CD4-positive, alpha-beta T cell treated with Interferon alpha-2 for 1 hour (primary cell): ENCODE data around the gene PRRC2C.
"Not testable (repeated sequence)": the region's sequence is repeated elsewhere in the genome, so short reads cannot be mapped to it uniquely, and the experiment has no call there.

ENCODE experiments used
- DNase-seq, 2 donors: peaks; one replicate each; pipeline ENCODE4 v3.0.0-alpha.2; 2020 to 2022

The PRRC2C gene

DNA sequence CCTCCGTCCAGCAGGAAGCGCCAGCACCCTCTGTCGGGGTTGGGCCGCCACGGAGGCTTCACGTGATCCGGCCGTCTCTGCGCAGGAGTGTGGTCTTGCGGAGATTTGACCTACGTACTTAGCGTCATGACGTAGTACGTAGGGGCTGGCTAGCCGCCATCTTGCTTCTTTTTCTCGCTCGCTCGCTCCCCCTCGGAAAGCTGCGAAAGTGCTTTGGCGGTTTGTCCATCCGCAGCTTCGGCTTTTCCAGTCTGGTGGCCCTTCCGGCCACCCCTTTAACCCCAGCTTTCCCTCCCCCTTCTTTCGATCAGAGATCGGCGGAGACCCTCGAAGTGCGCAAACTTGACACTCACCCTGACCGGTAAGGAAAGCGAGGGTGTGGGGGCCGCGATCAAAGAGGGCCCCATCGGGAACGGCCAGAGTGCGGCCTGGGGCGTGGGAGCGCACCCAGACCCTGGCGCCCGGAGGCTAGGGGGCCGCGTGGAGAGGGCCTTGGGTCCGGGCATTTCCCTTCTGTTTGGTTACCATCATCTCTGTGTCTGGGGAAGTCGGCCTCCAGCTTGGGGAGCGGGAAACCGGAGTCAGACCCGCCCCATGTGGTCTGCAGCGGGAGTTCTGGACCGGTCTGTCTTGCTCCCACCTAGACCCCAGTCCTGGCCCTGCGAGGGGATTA, at the start of gene PRRC2C:
TSS of gene PRRC2C (plus strand) at position 156 of the 673 bp plus-strand sequence. CDS start 26,559 bp downstream, outside the sequence.
- DNase-seq: peak; percentile 95

DNA sequence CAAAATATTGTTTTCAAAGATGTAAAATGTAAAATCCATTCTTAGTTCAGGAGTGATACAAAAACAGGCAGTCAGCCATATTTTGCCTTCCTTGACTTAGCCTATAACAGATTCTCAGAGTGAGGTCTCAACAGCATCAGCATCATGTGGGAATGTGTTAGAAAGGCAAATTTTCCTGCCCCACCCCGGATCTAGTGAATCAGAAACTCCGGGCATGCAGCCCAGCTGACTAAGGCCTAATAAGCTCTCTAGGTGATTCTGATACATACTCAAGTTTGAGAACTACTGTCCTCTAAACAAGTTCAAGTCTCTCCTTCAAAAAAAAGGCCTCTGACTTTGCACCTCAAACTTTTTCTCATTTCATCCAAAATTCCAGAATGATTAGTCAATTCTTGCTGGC, 46.9 kb upstream of the PRRC2C start:
- no peak for DNase-seq

DNA sequence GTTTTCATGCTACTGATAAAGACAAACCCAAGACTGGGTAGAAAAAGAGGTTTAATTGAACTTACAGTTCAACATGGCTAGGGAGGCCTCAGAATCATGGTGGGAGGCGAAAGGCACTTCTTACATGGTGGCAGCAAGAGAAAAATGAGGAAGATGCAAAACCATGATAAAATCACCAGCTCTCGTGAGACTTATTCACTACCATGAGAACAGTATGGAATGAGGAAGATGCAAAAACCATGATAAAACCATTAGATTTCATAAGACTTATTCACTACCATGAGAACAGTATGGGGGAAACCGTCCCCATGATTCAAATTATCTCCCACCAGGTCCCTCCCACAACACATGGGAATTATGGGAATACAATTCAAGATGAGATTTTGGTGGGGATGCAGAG, 45.1 kb upstream of the PRRC2C start:
- not testable (repeated sequence) for DNase-seq

DNA sequence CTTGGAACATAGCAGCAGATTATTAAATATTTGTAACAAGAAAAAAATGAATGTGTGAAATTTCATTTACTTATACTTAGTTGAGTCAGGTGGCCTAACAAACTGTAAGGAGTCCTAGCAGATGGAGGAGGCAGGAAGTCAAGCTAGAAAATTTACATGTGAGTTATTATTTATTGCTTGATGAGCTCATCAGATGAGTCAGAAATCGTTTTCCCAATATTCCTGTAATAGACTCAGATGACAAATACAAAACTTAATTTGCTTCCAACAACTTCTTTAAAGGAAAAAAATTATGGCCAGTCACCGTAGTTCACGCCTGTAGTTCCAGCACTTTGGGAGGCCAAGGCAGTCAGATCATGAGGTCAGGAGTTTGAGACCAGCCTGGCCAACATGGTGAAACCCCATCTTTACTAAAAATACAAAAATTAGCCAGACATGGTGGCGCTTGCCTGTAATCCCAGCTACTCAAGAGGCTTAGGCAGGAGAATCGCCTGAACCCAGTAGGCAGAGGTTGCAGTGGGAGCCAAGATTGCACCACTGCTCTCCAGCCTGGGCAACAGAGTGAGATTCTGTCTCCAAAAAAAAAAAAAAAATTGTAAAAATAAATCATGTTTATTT, 43.9 kb upstream of the PRRC2C start:
- not testable (repeated sequence) for DNase-seq

DNA sequence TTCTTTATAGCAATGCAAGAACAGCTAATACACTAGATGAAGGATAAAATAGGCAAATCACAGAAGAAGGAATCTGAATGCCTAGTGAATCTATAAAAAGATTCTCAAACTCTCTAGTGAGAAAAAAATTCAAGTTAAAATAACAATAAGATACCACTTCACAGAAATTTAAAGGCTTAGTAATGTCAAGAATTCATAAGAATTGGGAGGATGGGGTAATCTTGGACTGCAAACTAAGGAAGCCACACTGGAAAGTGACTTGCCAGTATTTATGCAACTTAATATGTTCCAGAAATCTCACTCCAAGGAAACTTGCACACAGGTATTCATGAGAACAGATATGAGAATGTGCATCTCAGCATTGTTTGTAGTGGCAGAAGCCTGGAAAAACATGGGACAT, 38.9 kb upstream of the PRRC2C start:
- no peak for DNase-seq

DNA sequence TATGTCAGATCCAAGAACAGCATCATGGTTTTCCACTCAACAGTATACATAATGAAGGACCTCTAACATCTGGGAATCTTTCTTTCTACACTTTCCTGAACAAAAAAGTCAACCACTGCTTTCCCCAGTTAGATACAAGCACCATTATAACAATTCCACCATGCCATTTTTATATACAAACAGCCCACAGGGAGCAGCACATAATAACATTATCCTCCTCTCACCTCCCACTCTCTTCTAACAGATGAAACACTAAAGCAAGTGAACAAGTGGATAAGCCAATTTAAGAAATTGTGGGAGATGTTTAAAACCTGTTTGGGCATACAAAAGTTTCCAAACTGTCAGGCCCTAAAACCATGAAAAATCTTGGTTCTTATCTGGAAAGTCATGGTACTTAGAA, 29.4 kb upstream of the PRRC2C start:
- DNase-seq: no peak

DNA sequence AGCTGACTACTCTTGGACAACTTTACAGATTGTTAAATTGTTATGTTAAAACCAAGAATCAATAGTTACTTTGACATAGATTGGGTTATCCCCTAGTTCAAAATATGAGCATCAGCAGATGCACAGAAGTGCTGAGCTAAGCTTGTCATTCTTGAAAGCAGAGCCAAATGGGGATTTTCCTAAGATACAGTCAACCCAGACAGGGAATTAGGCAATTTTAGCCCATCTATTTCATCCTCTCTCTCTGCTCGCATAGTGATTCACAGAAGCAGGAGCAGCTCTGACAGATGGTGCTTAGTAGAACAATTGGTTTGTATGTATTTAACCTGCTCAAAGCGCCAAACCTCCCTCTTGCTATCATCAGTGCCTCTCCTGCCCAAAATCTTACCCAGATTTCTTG, 27.9 kb upstream of the PRRC2C start:
- DNase-seq: no peak

DNA sequence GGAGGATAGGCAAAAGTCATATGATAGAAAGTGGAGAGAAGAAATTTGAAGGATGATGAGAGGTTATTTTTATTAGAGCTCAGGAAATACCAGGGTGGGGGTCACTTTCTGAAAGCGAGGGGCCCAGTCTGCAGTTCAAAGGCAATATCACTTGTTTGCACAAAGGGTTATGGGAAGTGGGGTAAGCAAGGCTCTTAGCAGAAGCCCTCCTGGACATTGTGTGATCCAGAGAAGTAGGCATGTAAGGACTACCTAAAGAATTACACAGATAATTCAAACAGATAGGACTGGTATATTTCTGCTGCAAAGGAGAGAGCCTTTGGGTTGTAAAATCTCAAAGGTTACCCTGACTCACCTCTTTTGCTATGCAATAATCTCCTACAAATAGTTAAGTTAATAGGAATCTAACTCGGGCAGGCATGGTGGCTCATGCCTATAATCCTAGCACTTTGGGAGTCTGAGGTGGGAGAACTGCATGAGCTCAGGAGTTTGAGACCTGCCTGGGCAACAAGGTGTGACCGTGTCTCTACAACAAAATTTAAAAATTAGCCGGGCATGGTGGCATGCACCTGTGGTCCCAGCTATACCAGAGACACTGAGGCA, 25.2 kb upstream of the PRRC2C start:
- no peak for DNase-seq

DNA sequence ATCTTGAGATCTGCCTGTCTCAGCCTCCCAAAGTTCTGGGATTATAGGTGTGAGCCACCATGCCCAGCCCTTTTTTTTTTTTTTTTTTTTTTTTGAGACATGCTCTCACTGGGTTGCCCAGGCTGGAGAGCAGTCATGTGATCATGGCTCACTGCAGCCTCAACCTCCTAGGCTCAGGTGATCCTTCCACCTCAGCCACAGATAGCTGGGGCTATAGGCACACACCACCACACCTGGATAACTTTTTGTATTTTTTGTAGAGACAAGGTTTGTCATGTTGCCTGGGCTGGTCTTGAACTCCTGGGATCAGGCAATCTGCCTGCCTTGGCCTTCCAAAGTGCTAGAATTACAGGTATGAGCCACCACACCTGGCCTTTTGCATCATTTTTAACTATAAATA, 17.7 kb upstream of the PRRC2C start:
- DNase-seq: no peak

DNA sequence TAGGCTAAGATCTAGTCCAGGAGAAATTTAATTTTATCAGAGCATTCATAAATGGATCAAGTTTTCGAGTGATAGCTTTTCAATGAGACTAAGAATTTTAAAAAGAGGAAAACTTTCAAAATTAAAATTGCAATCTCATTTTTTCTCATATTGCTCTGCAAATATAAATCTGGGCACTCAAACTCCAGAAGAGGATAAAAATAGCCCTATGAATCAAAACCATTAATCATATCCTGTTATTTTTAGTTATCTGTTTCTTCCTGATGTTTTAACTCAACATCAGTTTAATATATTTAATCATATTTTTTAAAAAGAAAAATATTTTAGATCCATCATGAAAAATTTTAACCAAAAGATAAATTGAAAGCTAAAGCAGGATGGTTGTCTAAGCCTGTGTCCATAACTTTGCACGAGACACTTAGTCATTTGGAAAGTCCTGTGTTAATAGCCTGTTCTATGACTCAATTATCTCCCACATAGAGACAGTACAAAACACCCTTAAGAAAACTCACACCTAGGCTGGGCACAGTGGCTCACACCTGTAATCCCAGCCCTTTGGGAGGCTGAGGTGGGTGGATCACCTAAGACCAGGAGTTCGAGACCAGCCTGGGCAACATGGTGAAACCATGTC, 17.1 kb upstream of the PRRC2C start:
- no peak for DNase-seq

DNA sequence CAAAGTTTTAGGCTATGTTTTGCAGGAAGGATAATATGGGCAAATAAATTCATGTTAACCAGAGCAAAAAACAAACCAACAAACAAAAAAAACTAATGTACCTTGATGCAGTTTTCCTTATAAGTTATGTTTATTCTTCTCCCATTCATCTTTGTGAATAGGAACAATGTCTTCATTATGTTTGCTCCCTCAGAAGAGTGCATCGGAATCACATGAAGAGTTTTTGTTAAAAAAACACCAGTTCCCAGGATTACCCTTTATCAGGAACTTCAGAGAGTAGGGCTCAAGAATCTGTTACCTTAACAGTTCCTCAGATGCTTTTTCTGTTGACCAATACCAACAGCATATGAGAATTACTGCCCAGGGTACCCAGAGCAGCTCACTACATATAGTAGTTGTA, 14.6 kb upstream of the PRRC2C start:
- no peak for DNase-seq

DNA sequence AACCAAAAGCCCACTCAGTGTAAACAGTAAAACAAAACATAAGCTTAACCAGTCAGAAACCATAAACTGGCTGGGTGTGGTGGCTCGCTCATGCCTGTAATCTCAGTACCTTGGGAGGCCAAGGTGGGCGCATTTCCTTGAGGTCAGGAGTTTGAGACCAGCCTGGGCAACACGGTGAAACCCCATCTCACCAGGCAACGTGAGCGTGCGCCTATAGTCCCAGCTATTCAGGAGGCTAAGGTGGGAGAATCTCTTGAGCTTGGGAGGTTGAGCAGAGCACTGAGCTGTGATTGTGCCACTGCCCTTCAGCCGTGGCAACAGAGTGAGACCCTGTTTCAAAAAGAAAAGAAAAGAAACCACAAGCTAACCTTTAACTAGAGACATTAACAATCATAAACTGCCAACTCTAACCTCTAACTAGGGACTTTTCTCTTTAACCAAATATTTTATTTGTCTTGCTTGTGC, 13.1 kb upstream of the PRRC2C start:
- DNase-seq: no peak

DNA sequence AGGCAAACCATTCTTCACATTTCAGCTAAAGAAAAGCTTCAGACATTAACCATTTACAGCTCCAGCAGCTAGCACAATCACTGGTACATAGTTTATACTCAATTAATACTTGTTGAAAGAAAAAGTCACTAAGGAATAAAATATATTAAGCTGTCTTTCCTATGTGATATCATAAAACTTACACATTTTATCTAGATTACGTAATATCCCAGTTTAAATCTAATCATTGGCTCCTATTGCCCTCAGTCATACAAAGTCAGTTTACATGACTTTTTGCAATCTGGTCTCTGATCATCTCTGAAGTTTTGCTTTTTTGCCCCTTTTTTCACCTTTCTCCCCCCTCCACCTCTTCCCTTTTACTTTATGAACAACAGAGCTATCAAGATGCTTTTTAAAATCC, 8.5 kb upstream of the PRRC2C start:
- DNase-seq: no peak

DNA sequence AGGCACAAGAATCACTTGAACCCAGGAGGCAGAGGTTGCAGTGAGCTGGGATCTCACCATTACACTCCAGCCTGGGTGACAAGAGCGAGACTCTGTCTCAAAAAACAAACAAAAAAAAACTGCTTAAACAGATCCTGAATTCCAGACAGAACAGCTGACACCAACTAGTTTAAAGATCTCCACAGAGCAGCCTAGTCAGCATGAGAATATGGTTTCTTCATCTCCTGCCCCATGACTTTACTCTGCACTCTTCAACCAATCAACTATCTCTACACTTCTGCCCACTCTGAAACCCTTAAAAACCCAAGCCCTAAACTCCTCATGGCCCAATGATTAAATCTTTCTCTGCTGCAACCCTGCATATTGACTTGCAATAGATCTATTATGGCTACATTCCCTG, 7.5 kb upstream of the PRRC2C start:
- DNase-seq: no peak

DNA sequence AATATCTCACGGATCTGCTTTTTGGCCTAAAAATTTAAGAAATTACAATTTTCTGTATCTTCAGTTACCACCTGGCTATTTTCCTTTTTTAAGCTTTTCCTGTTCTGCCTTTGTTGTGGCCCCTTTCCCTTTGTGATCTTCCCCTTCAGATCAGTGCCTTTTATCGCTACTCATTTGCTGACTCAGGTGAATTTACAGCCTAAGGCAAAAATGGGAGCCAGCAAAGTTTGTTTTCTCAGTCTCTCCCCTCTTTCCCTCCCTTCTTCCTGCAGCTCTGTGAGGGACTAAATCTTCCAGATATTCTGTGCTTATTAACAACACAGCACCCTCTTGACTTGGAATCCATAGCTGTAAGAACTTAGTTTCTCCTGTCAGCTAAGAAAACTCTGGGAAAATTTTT, 5.3 kb upstream of the PRRC2C start:
- DNase-seq: no peak

DNA sequence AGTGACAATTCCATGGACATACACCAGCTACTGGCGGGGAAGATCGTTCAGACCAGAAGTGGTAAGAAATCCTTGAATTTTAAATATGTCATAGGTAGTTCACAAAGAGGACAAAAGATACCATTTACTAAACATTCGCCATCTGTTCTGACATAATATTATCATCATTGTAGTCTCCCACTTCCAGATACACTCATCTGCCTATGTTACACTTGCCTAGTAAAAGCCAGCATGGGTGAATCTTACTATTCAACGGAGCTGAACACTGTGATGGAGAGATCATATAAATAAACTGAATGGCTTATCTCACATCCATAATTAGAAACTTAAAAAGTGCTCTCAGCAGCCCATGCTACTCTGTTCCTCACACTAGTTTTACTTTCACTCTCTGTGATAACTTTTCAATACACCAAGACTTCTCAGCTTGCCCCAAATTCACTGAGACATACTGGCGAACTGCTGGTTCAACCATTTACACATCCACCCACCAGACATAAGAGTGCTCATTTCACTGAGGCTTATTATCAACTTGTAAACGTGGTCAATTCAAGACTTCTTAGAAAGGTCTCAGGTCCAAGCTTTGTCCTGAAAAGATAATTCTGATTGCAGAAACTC, 463 bp upstream of the PRRC2C start:
- no peak for DNase-seq

DNA sequence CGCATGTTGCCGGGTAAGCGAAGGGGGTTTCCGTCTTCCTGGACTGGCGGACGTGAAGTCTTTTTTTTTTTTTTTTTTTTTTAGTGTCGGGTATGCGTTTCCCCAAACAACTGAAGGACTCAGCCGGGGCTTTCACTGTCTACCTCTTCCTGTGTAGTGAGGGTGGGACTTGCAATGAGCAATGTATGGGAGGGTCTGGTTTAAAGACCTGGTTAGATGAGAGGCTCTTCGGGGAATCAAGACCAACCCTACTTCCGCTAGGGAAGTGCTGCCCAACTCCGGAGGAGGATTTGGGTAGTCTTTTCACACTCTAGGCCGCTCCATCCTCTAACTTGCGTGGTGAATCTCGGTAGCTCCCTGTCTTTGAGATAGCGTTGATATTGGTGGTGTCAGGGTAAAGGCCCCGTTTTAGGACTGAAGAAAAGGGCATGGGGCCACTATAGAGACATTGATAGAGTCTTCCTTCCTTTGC, 754 bp downstream of the PRRC2C start:
- peak; percentile 94 to 95 for DNase-seq

DNA sequence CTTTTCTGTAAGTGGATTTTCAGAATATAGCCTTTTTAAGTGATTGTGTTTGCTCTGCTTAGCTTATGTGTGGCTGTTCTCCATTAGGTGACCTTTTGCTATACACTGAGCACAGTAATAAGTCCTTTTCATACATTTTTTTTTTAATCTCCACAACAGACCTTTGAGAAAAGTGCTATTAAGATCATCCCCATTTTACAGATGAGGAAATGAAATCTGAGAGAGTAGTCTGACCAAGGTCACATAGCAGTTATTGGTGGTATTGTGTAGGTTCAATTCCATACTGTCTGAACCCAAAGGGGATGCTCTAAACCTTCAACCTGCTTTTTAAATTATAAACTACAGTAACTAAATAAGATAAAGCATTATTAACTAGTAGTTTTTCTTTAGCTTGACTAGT, 1.7 kb downstream of the PRRC2C start:
- no peak for DNase-seq

DNA sequence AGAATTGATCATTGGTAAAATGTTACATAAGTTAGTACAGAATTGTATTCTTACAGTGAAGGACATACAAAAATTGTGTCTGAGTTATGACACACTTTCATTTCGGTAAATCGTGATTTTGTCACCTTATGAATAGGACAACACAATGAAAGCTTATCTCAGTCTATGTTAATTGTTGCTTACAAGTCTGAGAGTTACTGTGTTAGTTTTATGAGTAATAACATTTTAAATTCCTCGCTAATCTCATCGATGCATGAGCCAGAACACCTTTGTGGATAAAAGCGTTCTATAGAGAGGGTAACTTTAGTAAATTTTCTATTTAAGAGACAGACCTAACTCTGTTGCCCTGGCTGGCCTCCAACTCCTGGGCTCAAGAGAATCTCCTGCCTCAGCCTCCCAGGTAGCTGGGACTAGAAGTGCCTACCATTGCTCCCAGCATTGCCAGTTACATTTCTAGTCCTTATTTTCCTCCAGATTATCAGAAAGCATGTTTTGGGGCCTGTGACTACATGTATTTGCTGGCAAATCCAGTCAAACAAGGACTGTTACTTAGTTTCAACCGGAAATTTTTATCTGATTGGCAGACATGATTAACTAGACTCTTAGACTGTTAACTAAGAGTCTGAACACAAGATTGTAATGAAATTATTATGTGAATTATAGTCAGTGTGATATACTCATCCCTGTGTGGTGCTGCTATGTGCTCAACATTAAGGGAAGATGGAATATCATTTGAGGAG, 3.0 kb downstream of the PRRC2C start:
- no peak for DNase-seq

DNA sequence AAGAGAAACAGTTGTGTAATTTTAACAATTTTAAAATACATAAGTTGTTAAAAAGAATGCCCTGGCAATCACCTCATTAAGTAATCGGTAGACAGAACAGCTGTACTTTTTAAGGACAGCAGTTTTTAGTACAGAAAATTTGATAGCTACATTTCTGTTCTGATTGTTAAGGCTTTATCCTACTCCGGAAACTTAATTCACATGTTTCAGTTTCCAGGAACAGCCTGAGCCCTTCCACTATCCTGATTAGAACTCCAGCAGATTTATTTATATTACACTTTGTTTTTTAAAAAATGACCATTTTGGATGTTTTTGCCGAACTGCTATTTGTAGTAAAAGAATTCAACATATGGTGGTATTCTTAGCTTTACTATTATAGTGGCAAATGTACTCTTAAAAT, 8.7 kb downstream of the PRRC2C start:
- DNase-seq: no peak

DNA sequence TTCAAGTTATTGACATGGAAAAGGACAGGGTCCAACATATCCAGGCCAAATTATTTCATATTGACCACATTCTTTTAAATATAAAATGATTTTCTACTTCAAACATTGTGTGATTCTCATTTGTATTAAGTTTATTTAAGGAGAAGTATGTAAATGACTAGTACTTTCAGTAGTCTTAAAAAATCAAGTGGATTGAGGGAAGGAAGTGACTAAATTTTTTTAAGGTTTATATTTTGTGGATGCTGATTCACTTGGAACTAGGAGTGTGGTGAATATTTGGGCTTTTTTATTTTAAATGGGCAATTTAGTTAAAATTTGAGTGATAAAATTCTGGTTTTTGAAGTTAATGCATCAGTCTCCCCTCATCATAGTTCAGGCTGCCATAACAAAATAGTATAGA, 10.1 kb downstream of the PRRC2C start:
- DNase-seq: no peak

DNA sequence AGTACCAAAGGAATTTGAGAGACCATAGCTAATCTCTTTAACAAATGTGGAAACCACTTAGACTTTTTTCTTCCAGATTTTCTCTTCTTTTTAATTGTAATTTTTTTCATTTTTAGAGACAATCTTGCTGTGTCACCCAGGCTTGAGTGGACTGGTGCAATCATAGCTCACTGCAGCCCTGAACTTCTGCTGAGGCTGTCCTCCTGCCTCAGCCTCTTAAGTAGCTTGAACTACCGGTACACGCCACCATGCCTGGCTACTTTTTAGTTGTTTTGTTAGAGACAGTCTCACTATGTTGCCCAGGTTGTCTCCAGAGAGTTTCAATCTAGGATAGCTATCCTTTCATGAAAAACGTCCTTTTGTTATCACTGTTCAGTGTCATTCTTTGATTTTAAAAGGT, 15.0 kb downstream of the PRRC2C start:
- DNase-seq: no peak

DNA sequence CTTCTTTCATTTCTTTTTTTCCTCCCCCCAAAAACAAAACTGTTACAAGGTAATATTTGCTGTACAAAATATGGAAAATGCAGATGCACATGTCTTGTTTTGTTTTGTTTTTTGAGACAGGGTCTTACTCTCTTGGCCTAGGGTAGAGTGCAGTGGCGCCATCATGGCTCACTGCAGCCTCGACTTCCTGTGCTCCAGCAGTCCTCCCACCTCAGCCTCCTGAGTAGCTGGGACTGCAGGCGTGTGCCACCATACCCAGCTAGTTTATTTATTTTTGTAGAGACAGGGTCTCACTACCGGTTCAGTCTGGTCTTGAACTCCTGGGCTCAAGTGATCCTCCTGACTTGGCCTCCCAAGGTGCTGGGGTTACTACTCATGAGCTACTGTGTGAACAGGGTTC, 15.5 kb downstream of the PRRC2C start:
- DNase-seq: no peak
